Heart left ventricle (tissue), 16 donors: ENCODE measurements around the gene STEAP4. TPM values are rescaled to one million over a fixed set of nuclear protein-coding genes. Genes with fewer than 3 reads are reported as not detected.
A peak's percentile ranks its signal among the peaks of the same experiment; 100 is the strongest.

Source experiments
- ATAC-seq, 4 donors: fragments of 200-7000 bp; cut with Tn5 transposase; one replicate each; pipeline ENCODE4 v1.9.1; 2020 to 2022; ENCODE audit warnings: moderate library complexity in 4 of 4, mild to moderate bottlenecking in 3 of 4, moderate number of reproducible peaks in 1 of 4
- DNase-seq, 5 donors: peaks; one replicate each; pipeline ENCODE4 v3.0.0-alpha.2; 2020
- H3K27ac ChIP-seq, 12 donors: fragments of 200-600 bp; sonication (generic) in 4 of 12; one replicate each; pipeline versions ENCODE4 v1.5.0 to v1.8.0; 2016 to 2022; ENCODE audit warnings: mild to moderate bottlenecking in 2 of 12
- H3K27me3 ChIP-seq, 9 donors: fragments of 200-600 bp; sonication (generic) in 2 of 9; one replicate each; pipeline versions ENCODE4 v1.5.1 to v1.8.0; 2016 to 2022; ENCODE audit warnings: mild to moderate bottlenecking in 3 of 9
- H3K36me3 ChIP-seq, 9 donors: fragments of 200-600 bp; sonication (generic) in 2 of 9; one replicate each; pipeline versions ENCODE4 v1.5.0 to v1.8.0; 2018 to 2022; ENCODE audit warnings: mild to moderate bottlenecking in 2 of 9
- H3K4me1 ChIP-seq, 12 donors: fragments of 200-600 bp; sonication (generic) in 4 of 12; one replicate each; pipeline versions ENCODE4 v1.5.0 to v1.8.0; 2016 to 2022; ENCODE audit warnings: mild to moderate bottlenecking in 3 of 12
- H3K4me3 ChIP-seq, 12 donors: fragments of 200-600 bp; sonication (generic) in 4 of 12; one replicate each; pipeline versions ENCODE4 v1.5.0 to v1.8.0; 2017 to 2022; ENCODE audit warnings: mild to moderate bottlenecking in 9 of 12, moderate library complexity in 4 of 12
- H3K9me3 ChIP-seq, 12 donors: fragments of 200-600 bp; sonication (generic) in 4 of 12; one replicate each; pipeline versions ENCODE4 v1.5.0 to v1.8.0; 2016 to 2022; ENCODE audit warnings: mild to moderate bottlenecking in 1 of 12
- CTCF ChIP-seq, 12 donors: fragments of 200-600 bp; sonication (generic) in 4 of 12; IDR thresholded peaks; one replicate each; pipeline versions ENCODE4 v1.5.0 to v1.8.0; 2018 to 2022; ENCODE audit warnings: antibody characterized with exemption in 12 of 12, mild to moderate bottlenecking in 5 of 12
- POLR2A ChIP-seq, 2 donors: fragments of 450-650 bp; IDR thresholded peaks; one replicate each; pipeline ENCODE4 v1.6.1; 2017; ENCODE audit warnings: antibody characterized with exemption in 2 of 2, mild to moderate bottlenecking in 2 of 2, moderate library complexity in 2 of 2
- WGBS, 4 donors: extraction: QIAGEN DNeasy Blood & Tissue Kit in 2 of 4; methylation state at CpG; one replicate each; pipeline versions ENCODE4 v1.1.5 to v1.1.7; 2013 to 2018; 5-methylcytosine and 5-hydroxymethylcytosine counted together
- intact Hi-C, 10 donors: fragments of 100-400 bp; cut with DNase I; formaldehyde crosslinking; loops; one replicate each; pipeline versions ENCODE4 v1.11.1 to v1.14.2; 2022
- polyA plus RNA-seq, 2 donors: library from polyadenylated mRNA; stranded (reverse); fragments of 200-250 nt; gene quantifications; one replicate each; pipeline ENCODE4 v1.2.3, GENCODE V29; 2013
- total RNA-seq, 9 donors: library from RNA; depleted of rRNA in 2 of 9; stranded (reverse); fragments of >200 nt in 2 of 9; fragmentation: NEBNext Ultra II Directional in 3 of 9; extraction: Animal tissue kit (Norgen Biotek cat#: 25700) in 3 of 9; gene quantifications; one replicate each; pipeline versions ENCODE4 v1.1.0 to v1.2.4, GENCODE V29; 2016 to 2023
- donor health status: ischemic (EF 13 %, LVEDD 7.1; RV severe dilation, severe dysfunction).
- donor health status: healthy with polysubstance abuse.
- donor health status: DM: no; HTN: yes; CAD: no.
- donor health status: DM: no; HTN: no; CAD: no.
- donor health status: ischemic (EF 25% LVEDD 6.9; RV normal size, moderate dysfunction).
- donor health status: ischemic (EF 25% LVEDD 5.7; RV mildly dilated, moderate dysfunction).
- donor health status: healthy.
- donor health status: DM: yes; HTN: yes; CAD: no.
- donor health status: ischemic (EF 35%, LVEDD 5.7; RV mildly dilated, moderate dysfunction).
- donor health status: nonischemic (EF 11% LVEDD 7.7; RV severe dilation, severe dysfunction).
- donor health status: DM: yes; HTN: yes; CAD: no.
- donor health status: PGD.
- donor health status: ischemic (EF 29% LVEDD 5.4; RV normal size, mild dysfunction).
- donor health status: nonischemic (EF 23%, LVEDD 6.1; RV moderate dilation, normal function).

Gene STEAP4
- total and polyA plus RNA-seq, 11 donors, result 6.8 to 47.1 (median 19.0) TPM

GRCh38 chr7:88253640-88254039, 53.1 kb downstream of the STEAP4 start:
- Histone ChIP-seq H3K9me3 (peaks cover 0 to 40% (median 16%) of the 10 kb centered on the region in 12 donors), H3K4me1 (no peaks in the 10 kb centered on the region), H3K4me3 (no peak overlapping the region), H3K36me3 (no peaks in the 10 kb centered on the region), H3K27ac (no peak overlapping the region), H3K27me3 (no peaks in the 10 kb centered on the region)
- no peak for TF ChIP-seq POLR2A (IDR thresholded peaks at IDR 0.05)
- TF ChIP-seq CTCF (IDR thresholded peaks at IDR 0.05), result no peak
- intact Hi-C loops, result no loop called here
- DNase-seq, result no peak
- ATAC-seq, result no peak

- Histone ChIP-seq H3K27me3 (no peaks in the 10 kb centered on the region), H3K4me3 (no peak overlapping the region), H3K4me1 (peaks cover 0 to 4% (median 0%) of the 10 kb centered on the region in 12 donors), H3K36me3 (no peaks in the 10 kb centered on the region), H3K27ac (no peak overlapping the region), H3K9me3 (peaks cover 0 to 7% (median 0%) of the 10 kb centered on the region in 12 donors)
- intact Hi-C loops, result loop anchor here in 4 of 10 donors (2.0 to 10.0 kb wide), 3 partner anchors 113 to 591 kb away; no protein-coding TSS in a partner anchor
- no peak for TF ChIP-seq CTCF (IDR thresholded peaks at IDR 0.05)
- TF ChIP-seq POLR2A (IDR thresholded peaks at IDR 0.05), result no peak
- ATAC-seq (no peak), DNase-seq (no peak)
- 86 to 98% (median 92%) methylated on average over 1 of the region's 1 CpG for WGBS, 4 donors
These were observed 62.4 kb downstream of the STEAP4 start for GRCh38 chr7:88244258-88244657.

GRCh38 chr7:88243345-88243909, 63.3 kb downstream of the STEAP4 start:
- 20 to 37% (median 25%) methylated on average over 2 of the region's 2 CpGs for WGBS, 4 donors
- H3K9me3 ChIP-seq, result peaks cover 0 to 7% (median 0%) of the 10 kb centered on the region in 12 donors
- intact Hi-C loops, result loop anchor here in 9 of 10 donors (1.0 to 10.0 kb wide), 5 partner anchors 113 to 591 kb away; no protein-coding TSS in a partner anchor
- H3K27ac ChIP-seq, result no peak overlapping the region
- H3K4me3 ChIP-seq, result no peak overlapping the region
- DNase-seq (peak in 1 of 5 donors; percentile 13), ATAC-seq (peak; percentile 71 to 87 (median 80))
- no peaks in the 10 kb centered on the region for H3K27me3 ChIP-seq
- H3K4me1 ChIP-seq, result peaks cover 0 to 4% (median 0%) of the 10 kb centered on the region in 12 donors
- TF ChIP-seq POLR2A (IDR thresholded peaks at IDR 0.05) (no peak), CTCF (IDR thresholded peaks at IDR 0.05) (peak; percentile 62 to 91 (median 78))
- H3K36me3 ChIP-seq, result no peaks in the 10 kb centered on the region

GRCh38 chr7:88239852-88240251, 66.8 kb downstream of the STEAP4 start:
- no peak overlapping the region for H3K27ac ChIP-seq
- no peaks in the 10 kb centered on the region for H3K9me3 ChIP-seq
- no peak for TF ChIP-seq POLR2A (IDR thresholded peaks at IDR 0.05)
- no peak for TF ChIP-seq CTCF (IDR thresholded peaks at IDR 0.05)
- 79 to 94% (median 91%) methylated on average over 1 of the region's 1 CpG for WGBS, 4 donors
- peaks cover 0 to 4% (median 0%) of the 10 kb centered on the region in 12 donors for H3K4me1 ChIP-seq
- H3K27me3 ChIP-seq, result no peaks in the 10 kb centered on the region
- DNase-seq (no peak), ATAC-seq (no peak)
- no peak overlapping the region for H3K4me3 ChIP-seq
- intact Hi-C loops, result loop anchor here in 3 of 10 donors (5.0 to 10.0 kb wide), 2 partner anchors 117 to 595 kb away; no protein-coding TSS in a partner anchor
- H3K36me3 ChIP-seq, result no peaks in the 10 kb centered on the region
